ENCODE measurements around the gene COQ5. TPM values are rescaled to one million over a fixed set of nuclear protein-coding genes. Genes with fewer than 3 reads are reported as not detected.
"Not testable (repeated sequence)": the region's sequence is repeated elsewhere in the genome, so short reads cannot be mapped to it uniquely, and the experiment has no call there.

Gene COQ5
- total RNA-seq, 3 donors from 2014 or later (not counting 1 experiment from before 2014, with no cell fraction given) = 11.4 to 17.1 (median 14.6) TPM

DNA sequence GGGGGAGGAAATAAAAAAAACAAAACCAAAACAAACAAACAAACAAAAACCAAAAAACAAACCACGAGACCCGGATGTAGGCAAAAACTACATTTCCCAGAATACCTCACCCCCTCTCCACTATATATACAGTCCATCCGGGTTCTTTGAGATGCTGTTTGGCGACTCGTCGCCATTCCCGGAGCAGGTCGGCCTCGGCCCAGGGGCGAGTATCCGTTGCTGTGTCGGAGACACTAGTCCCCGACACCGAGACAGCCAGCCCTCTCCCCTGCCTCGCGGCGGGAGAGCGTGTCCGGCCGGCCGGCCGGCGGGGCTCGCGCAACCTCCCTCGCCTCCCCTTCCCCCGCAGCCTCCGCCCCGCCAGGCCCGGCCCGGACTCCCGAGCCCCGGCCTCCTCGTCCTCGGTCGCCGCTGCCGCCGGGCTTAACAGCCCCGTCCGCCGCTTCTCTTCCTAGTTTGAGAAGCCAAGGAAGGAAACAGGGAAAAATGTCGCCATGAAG, 5.3 kb upstream of the COQ5 start, which contains the start of gene RNF10:
RNF10 (plus strand) TSS at position 154 of the 500 bp plus-strand sequence. CDS start 456 bp downstream, outside the sequence.
- peak; percentile 71 to 85 (median 80) for ATAC-seq
- intact Hi-C loops (cut with micrococcal nuclease) = loop anchor here (2.0 kb wide), 1 partner anchor 87 kb away; the partner anchor contains the start of genes GATC and TRIAP1

DNA sequence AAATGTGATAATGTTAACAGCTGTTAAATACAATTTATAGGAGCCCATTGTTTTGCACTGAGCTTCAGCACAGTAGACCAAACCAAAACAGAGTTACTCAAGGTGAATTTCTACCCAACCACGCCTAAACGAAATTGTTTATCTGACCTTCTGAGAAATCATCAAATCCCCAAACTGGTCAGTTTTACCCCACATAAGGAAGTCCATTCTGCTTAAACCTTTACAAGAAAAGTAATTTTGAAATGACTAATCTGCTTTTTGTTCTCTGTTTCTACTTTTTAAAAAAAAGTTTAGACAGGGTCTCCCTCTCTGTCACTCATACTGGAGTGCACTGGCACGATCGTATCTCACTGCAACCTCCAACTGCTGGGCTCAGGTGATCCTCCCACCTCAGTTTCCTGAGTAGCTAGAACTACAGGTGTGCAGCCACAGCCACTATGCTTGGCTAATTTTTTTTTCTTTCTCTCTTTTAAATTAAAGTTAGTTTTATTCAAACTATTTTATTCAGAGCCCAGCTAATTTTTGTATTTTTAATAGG, 3.8 kb upstream of the COQ5 start:
- no peak overlapping the region for H3K27ac Mint-ChIP-seq
- H3K36me3 ChIP-seq (ENCODE audit: control insufficient read depth, insufficient read depth, low read length) = peaks cover 2% of the 10 kb centered on the region
- no peaks in the 10 kb centered on the region for H3K36me3 Mint-ChIP-seq
- DNase-seq = no peak
- peaks cover 38 to 45% of the 10 kb centered on the region in 2 donors for H3K4me1 Mint-ChIP-seq
- H3K27ac ChIP-seq (ENCODE audit: low read length) = no peak overlapping the region
- peaks cover 45% of the 10 kb centered on the region for H3K4me1 ChIP-seq (ENCODE audit: control insufficient read depth, insufficient read depth, low read length)
- intact Hi-C loops (cut with micrococcal nuclease) = no loop called here
- H3K27me3 ChIP-seq (ENCODE audit: control insufficient read depth, insufficient read depth, low read length) = no peaks in the 10 kb centered on the region
- H3K9me3 ChIP-seq (ENCODE audit: control insufficient read depth, insufficient read depth, low read length) = no peaks in the 10 kb centered on the region
- no peak overlapping the region for H3K4me3 ChIP-seq (ENCODE audit: low read length)
- ATAC-seq = no peak
- no peaks in the 10 kb centered on the region for H3K27me3 Mint-ChIP-seq (ENCODE audit: low read depth in 2 of 2)
- TF ChIP-seq, protein P1, sequence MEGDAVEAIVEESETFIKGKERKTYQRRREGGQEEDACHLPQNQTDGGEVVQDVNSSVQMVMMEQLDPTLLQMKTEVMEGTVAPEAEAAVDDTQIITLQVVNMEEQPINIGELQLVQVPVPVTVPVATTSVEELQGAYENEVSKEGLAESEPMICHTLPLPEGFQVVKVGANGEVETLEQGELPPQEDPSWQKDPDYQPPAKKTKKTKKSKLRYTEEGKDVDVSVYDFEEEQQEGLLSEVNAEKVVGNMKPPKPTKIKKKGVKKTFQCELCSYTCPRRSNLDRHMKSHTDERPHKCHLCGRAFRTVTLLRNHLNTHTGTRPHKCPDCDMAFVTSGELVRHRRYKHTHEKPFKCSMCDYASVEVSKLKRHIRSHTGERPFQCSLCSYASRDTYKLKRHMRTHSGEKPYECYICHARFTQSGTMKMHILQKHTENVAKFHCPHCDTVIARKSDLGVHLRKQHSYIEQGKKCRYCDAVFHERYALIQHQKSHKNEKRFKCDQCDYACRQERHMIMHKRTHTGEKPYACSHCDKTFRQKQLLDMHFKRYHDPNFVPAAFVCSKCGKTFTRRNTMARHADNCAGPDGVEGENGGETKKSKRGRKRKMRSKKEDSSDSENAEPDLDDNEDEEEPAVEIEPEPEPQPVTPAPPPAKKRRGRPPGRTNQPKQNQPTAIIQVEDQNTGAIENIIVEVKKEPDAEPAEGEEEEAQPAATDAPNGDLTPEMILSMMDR (IDR thresholded peaks at IDR 0.05) = no peak
- H3K4me3 Mint-ChIP-seq = peak overlapping the region; percentile 37
- no peaks in the 10 kb centered on the region for H3K9me3 Mint-ChIP-seq
- WGBS (ENCODE audit: insufficient coverage) = 59% methylated on average over 4 of the region's 4 CpGs

More for the DNA sequence above, 5.3 kb upstream of the COQ5 start, which contains the start of gene RNF10:
- TF ChIP-seq, protein P1 (IDR thresholded peaks at IDR 0.05) = no peak
- under 1% methylated on average over 43 of the region's 43 CpGs for WGBS (ENCODE audit: insufficient coverage)
- peak within 1 kb of the TSS; percentile 97 for H3K4me3 Mint-ChIP-seq
- Histone ChIP-seq H3K27me3 (ENCODE audit: control insufficient read depth, insufficient read depth, low read length) (no peaks in the 10 kb centered on the region), H3K27ac (ENCODE audit: low read length) (peak within 1 kb of the TSS; percentile 40), H3K4me3 (ENCODE audit: low read length) (peak within 1 kb of the TSS; percentile 46), H3K4me1 (ENCODE audit: control insufficient read depth, insufficient read depth, low read length) (peaks cover 47% of the 10 kb centered on the region), H3K36me3 (ENCODE audit: control insufficient read depth, insufficient read depth, low read length) (peaks cover 3% of the 10 kb centered on the region), H3K9me3 (ENCODE audit: control insufficient read depth, insufficient read depth, low read length) (no peaks in the 10 kb centered on the region)
- H3K9me3 Mint-ChIP-seq = no peaks in the 10 kb centered on the region
- DNase-seq = peak; percentile 69 to 92
- H3K36me3 Mint-ChIP-seq = no peaks in the 10 kb centered on the region
- H3K27ac Mint-ChIP-seq = peak within 1 kb of the TSS; percentile 92 to 97
- H3K27me3 Mint-ChIP-seq (ENCODE audit: low read depth in 2 of 2) = no peaks in the 10 kb centered on the region
- H3K4me1 Mint-ChIP-seq = peaks cover 46 to 53% of the 10 kb centered on the region in 2 donors

- DNase-seq; intact Hi-C loops (cut with micrococcal nuclease); H3K27me3 Mint-ChIP-seq (ENCODE audit: low read depth in 2 of 2); H3K27me3 ChIP-seq (ENCODE audit: control insufficient read depth, insufficient read depth, low read length); H3K36me3 Mint-ChIP-seq; ATAC-seq; H3K9me3 ChIP-seq (ENCODE audit: control insufficient read depth, insufficient read depth, low read length); H3K4me3 Mint-ChIP-seq; H3K4me3 ChIP-seq (ENCODE audit: low read length); H3K36me3 ChIP-seq (ENCODE audit: control insufficient read depth, insufficient read depth, low read length); H3K27ac ChIP-seq (ENCODE audit: low read length); H3K9me3 Mint-ChIP-seq: not testable (repeated sequence)
- peak overlapping the region in 1 of 2 donors; percentile 100 for H3K27ac Mint-ChIP-seq
- peaks cover 18 to 29% of the 10 kb centered on the region in 2 donors for H3K4me1 Mint-ChIP-seq
- peaks cover 23% of the 10 kb centered on the region for H3K4me1 ChIP-seq (ENCODE audit: control insufficient read depth, insufficient read depth, low read length)
Measured at GRCh38 chr12:120530418-120530761, 1.4 kb upstream of the COQ5 start.

DNA sequence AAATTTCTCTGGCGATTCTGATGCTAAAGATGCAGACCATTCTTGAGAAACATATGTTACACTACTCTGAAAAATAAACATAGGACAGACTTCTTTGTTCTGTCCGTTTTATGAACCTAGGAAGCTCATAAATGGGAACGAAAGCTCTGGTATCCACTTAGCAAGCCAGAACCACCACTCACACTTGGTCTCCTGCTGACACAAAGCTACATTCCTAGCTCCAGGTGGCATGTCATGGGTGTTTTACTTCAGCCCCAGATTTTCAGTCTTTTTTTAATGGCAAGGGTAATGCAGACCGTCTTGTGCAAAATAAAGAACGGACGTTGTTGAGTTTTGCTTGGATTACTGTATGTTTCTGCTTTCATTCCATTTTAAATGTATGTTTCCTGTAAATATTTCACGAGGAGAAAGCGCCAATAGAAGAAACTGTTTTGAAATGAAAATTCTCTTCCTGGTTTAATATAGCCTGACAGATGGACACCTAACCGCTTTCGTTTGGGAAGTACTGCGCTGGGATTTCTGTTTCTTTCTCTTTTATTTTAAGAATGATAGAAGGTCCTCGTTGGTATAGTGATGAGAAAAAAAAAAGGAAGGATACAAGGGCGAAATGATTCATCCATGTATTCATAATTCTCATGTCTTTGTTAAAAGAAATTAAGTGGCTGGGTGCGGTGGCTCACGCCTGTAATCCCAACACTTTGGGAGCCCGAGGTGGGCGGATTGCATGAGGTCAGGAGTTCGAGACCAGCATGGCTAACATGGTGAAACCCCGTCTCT, 871 bp upstream of the COQ5 start:
- Histone ChIP-seq H3K27ac (ENCODE audit: low read length) (peak overlapping the region; percentile 86), H3K27me3 (ENCODE audit: control insufficient read depth, insufficient read depth, low read length) (no peaks in the 10 kb centered on the region), H3K9me3 (ENCODE audit: control insufficient read depth, insufficient read depth, low read length) (no peaks in the 10 kb centered on the region), H3K36me3 (ENCODE audit: control insufficient read depth, insufficient read depth, low read length) (no peaks in the 10 kb centered on the region), H3K4me3 (ENCODE audit: low read length) (peak overlapping the region; percentile 79), H3K4me1 (ENCODE audit: control insufficient read depth, insufficient read depth, low read length) (peaks cover 20% of the 10 kb centered on the region)
- H3K27ac Mint-ChIP-seq = peak overlapping the region; percentile 98 to 100
- no peaks in the 10 kb centered on the region for H3K9me3 Mint-ChIP-seq
- H3K36me3 Mint-ChIP-seq = no peaks in the 10 kb centered on the region
- H3K27me3 Mint-ChIP-seq (ENCODE audit: low read depth in 2 of 2) = no peaks in the 10 kb centered on the region
- peaks cover 14 to 24% of the 10 kb centered on the region in 2 donors for H3K4me1 Mint-ChIP-seq
- DNase-seq (peak in 1 of 2 donors; percentile 41), ATAC-seq (no peak)
- 53% methylated on average over 15 of the region's 19 CpGs for WGBS (ENCODE audit: insufficient coverage)
- TF ChIP-seq, protein P1 (IDR thresholded peaks at IDR 0.05) = no peak
- peak overlapping the region; percentile 99 for H3K4me3 Mint-ChIP-seq
- intact Hi-C loops (cut with micrococcal nuclease) = loop anchor here (2.0 kb wide), 1 partner anchor 91 kb away; the partner anchor contains the start of gene COX6A1

Measured in natural killer cell (primary cell).